GM19455 (cell line): Measurements from ENCODE around the gene DHX36.

Experiments
- ATAC-seq: cut with Tn5 transposase; IDR thresholded peaks from one replicate; pipeline ENCODE4 v1.9.1; 2021; ENCODE audit not compliant: unreplicated experiment

DHX36 gene

GRCh38 chr3:154323891-154324738 lies at the start of gene DHX36:
DHX36 (minus strand) TSS chr3:154324487; CDS start chr3:154324416, 71 bp downstream.
- peak; percentile 90 for ATAC-seq

- ATAC-seq = no peak
Measured at GRCh38 chr3:154367221-154367620, 42.9 kb upstream of the DHX36 start.

- ATAC-seq = no peak
Measured at GRCh38 chr3:154364849-154365248, 40.6 kb upstream of the DHX36 start.

- no peak for ATAC-seq
Measured at GRCh38 chr3:154361099-154361498, 36.8 kb upstream of the DHX36 start.

- no peak for ATAC-seq
Measured at GRCh38 chr3:154356009-154356408, 31.7 kb upstream of the DHX36 start.

- ATAC-seq = no peak
Measured at GRCh38 chr3:154349223-154349622, 24.9 kb upstream of the DHX36 start.

- no peak for ATAC-seq
Measured at GRCh38 chr3:154345422-154346122, 21.3 kb upstream of the DHX36 start.

- no peak for ATAC-seq
Measured at GRCh38 chr3:154338570-154338969, 14.3 kb upstream of the DHX36 start.

- no peak for ATAC-seq
Measured at GRCh38 chr3:154338008-154338407, 13.7 kb upstream of the DHX36 start.

GRCh38 chr3:154334973-154335420 lies 10.7 kb upstream of the DHX36 start:
- no peak for ATAC-seq

- no peak for ATAC-seq
Measured at GRCh38 chr3:154327871-154328270, 3.6 kb upstream of the DHX36 start.

GRCh38 chr3:154324919-154325318 lies 632 bp upstream of the DHX36 start:
- ATAC-seq = no peak

GRCh38 chr3:154316974-154317767 lies 7.1 kb downstream of the DHX36 start:
- ATAC-seq = no peak

GRCh38 chr3:154314152-154314551 lies 10.1 kb downstream of the DHX36 start:
- no peak for ATAC-seq

GRCh38 chr3:154310840-154311239 lies 13.4 kb downstream of the DHX36 start:
- ATAC-seq = no peak

- ATAC-seq = no peak
Measured at GRCh38 chr3:154307363-154307762, 16.9 kb downstream of the DHX36 start.

- no peak for ATAC-seq
Measured at GRCh38 chr3:154304936-154305335, 19.4 kb downstream of the DHX36 start.

- no peak for ATAC-seq
Measured at GRCh38 chr3:154304116-154304786, 20.0 kb downstream of the DHX36 start.

GRCh38 chr3:154301561-154301960 lies 22.7 kb downstream of the DHX36 start:
- no peak for ATAC-seq

GRCh38 chr3:154294016-154294415 lies 30.3 kb downstream of the DHX36 start:
- no peak for ATAC-seq

GRCh38 chr3:154290187-154290586 lies 34.1 kb downstream of the DHX36 start:
- no peak for ATAC-seq
